Brain pericyte (primary cell): ENCODE measurements around the gene SOX15.
"Not testable (repeated sequence)": the region's sequence is repeated elsewhere in the genome, so short reads cannot be mapped to it uniquely, and the experiment has no call there.

ENCODE experiments used
- DNase-seq: peaks from one replicate; pipeline ENCODE4 v3.0.0-alpha.2; 2012; ENCODE audit warnings: low read depth, low spot score

Gene SOX15

DNA sequence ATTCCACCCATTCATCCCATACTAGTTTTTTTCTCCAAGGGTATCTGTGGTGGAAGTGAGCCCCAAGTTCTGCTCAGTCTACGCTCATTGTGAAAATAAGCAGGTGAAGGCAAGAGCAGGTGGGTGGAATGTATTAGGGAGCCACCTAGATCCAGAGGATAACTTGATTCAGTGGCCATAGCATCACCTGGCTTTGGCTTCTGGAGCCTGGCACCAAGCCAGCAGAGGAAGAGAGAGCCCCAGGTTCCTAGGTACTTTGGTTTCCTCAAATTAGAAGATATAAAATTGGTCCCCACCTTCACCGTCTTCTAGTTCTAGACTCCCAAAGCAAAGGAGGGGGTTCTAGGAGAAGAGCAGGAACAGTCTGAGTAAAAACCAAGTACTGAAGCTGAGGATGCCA lies 20.7 kb upstream of the SOX15 start:
- DNase-seq: no peak

- no peak for DNase-seq
Measured at GRCh38 chr17:7606280-7606679, 16.4 kb upstream of the SOX15 start.

GRCh38 chr17:7597561-7597960 lies 7.7 kb upstream of the SOX15 start:
- not testable (repeated sequence) for DNase-seq

- DNase-seq: no peak
Measured at GRCh38 chr17:7593296-7593695, 3.4 kb upstream of the SOX15 start.

GRCh38 chr17:7592422-7593021 lies 2.6 kb upstream of the SOX15 start:
- no peak for DNase-seq

- DNase-seq: no peak
Measured at GRCh38 chr17:7591596-7591995, 1.7 kb upstream of the SOX15 start.

- no peak for DNase-seq
Measured at GRCh38 chr17:7590743-7591142, 849 bp upstream of the SOX15 start.

GRCh38 chr17:7589204-7589868 lies 558 bp downstream of the SOX15 start:
- DNase-seq: no peak

DNA sequence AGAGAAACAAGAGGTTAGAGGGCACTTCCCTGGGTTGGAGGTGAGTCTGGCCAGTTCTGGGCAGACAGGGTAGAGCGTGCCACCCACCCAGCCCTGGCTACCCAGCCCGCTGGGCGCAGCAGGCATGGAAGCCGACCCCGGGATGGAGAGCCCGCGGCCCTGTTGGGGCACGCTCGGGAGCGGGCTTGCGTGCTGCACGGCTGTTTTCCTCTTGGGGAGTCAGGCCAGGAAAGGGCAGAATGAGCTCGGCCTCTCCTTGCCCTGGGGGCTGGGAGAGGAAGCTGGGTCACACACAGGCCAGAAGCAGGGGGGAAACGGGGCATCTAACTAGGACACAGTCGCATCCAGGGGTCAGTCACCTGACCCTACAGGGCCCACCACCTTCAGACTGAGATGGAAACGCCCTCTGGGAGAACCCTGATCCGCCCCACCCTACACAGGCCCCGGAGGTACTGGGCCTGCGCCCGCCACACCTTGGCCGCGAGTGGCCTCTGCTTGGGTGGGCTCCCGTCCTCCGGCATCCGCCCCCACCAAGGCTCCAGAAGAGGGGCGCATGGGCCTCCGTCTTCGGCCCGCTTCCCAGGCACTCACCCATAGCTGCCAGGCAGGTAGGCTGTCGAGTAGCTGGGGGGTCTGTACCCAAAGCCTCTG lies 1.2 kb downstream of the SOX15 start:
- DNase-seq: no peak

GRCh38 chr17:7587420-7588151 lies 2.3 kb downstream of the SOX15 start:
- no peak for DNase-seq

DNA sequence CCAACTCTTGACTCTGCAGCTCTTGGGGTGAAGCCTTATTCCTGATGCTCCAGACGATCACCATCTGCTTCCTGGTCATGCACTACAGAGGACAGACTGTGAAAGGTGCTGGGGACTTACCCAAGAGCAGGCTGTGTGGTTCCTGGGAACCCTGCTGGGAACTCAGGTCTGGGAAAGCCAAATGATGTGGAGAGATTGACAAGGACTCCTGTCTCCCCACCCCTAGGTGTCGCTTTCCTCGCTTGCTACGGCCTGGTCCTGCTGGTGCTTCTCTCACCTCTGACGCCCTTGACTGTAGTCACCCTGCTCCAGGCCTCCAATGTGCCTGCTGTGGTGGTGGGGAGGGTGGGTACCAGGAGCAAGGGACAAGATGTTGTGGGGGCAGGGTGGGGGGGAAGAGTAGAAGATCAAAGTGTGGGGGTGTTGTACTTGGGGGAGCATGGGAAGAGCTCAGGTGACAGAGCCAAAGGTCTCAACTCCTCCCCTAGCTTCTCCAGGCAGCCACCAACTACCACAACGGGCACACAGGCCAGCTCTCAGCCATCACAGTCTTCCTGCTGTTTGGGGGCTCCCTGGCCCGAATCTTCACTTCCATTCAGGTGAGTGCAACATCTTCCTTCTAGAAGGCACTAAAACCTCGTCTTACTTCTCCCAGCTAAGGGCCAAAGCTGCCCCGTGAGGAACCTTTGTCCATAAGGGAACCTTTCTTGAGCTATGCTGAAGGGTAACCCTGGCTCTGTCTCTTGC lies 3.0 kb downstream of the SOX15 start:
- DNase-seq: no peak

- DNase-seq: peak; percentile 94
Measured at GRCh38 chr17:7583253-7584109, 6.4 kb downstream of the SOX15 start, which contains the start of gene MPDU1. Gene MPDU1, plus strand, starts transcription at chr17:7583852. Its CDS starts 11 bp downstream, at chr17:7583863.

DNA sequence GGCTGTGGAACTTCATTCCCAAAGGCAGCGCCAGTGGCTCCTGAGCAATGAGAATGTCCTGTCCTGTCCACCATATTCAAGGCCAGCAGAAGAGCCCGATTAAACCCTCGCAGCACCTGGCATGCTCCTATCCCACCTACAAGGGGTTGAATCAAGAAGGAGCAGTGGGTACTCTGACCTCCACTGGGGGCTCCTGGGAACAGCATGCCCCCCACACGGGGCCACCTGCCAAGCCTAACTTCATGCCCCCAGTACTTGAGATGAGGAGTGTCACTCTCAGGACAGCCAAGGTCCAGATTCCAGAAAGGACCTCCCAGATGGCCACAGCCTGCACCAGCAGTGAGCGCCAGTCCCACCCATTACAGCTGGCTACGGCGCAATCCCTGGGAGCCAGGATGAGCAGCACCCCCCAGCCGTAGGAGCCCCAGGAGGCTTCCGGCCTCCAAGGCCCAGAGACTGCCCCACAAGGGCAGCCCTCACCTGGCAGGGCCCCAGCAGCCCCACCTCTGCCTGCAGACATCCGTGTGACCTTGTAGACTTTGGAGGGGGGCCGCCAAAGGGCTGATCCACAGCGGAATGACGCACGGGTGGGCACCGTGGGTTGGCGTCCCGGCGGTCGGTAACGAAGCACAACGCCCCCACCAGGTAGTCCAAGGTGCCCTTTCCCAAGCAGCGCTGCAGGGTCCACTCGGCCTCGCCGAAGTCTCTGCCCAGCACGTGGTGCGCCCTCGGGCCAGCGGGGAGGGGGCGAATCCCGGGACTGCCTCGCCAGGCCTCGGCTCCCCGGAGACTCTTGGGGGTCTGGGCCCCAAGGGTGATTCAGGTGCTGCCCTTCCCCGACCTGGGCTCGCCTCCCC lies 7.3 kb downstream of the SOX15 start:
- no peak for DNase-seq

DNA sequence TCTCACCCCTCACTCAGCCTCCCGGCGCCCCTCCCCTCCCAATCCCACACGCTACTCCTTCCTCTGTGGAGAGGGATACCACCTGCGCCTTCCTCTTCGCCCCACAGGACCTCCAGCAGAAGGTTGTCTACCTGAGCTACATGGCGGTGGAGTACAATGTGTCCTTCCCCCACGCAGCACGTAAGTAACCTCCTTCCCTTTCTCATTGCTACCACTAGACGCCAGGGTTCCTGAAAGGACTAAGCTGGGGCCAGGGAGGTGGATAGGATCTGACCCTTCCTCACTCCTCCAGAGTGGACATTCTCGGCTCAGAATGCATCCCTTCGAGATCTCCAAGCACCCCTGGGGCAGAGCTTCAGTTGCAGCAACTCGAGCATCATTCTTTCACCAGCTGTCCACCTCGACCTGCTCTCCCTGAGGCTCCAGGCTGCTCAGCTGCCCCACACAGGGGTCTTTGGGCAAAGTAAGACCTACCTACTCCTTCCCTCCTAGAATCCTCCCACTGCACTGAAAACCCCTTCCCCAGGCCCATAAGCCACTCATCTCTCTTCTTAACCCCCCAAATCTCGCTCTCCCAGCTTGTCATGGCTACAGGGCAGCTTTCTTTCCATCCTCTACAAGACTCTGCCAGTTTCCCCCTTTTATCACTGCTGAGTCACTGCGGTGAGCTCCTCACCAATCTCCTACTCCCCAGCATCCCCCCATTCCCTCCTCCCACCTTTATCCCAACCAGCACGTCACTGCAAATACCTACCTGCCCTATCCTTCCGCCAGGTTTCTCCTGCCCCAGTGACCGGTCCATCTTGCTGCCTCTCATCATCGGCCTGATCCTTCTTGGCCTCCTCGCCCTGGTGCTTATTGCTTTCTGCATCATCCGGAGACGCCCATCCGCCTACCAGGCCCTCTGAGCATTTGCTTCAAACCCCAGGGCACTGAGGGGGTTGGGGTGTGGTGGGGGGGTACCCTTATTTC lies 9.0 kb downstream of the SOX15 start:
- DNase-seq: no peak

- no peak for DNase-seq
Measured at GRCh38 chr17:7579834-7580603, 9.9 kb downstream of the SOX15 start.

- no peak for DNase-seq
Measured at GRCh38 chr17:7579001-7579833, 10.7 kb downstream of the SOX15 start, which contains the start of gene CD68. Gene CD68, plus strand, starts transcription at chr17:7579638. Its CDS starts 40 bp downstream, at chr17:7579678.
